GM12878 (cell line): ENCODE measurements around the gene MYO15B. TPM values are rescaled to one million over a fixed set of nuclear protein-coding genes. Genes with fewer than 3 reads are reported as not detected.
"Not testable (repeated sequence)": the region's sequence is repeated elsewhere in the genome, so short reads cannot be mapped to it uniquely, and the experiment has no call there.

Source experiments
- ATAC-seq: fragments of 200-7000 bp; cut with Tn5 transposase; 3 replicates; pipeline ENCODE4 v1.9.1; 2020; ENCODE audit warnings: mild to moderate bottlenecking, moderate library complexity
- BruUV-seq: library from RNA; stranded (reverse); fragments of 400-500 nt; replicated peaks from 2 replicates; lab custom pipeline; 2021; lab: Mats Ljungman, UMichigan
- CTCF ChIA-PET: fragments of 300-600 bp; sonication (Branson Sonifier 250); formaldehyde crosslinking; extraction: SDS; loops from one replicate; lab custom pipeline; 2021; ENCODE audit warnings: inconsistent platforms; lab: Yijun Ruan, JAX
- POLR2A ChIA-PET: fragments of 350-600 bp; formaldehyde crosslinking; extraction: SDS; loops from one replicate; lab custom pipeline; 2021; ENCODE audit warnings: inconsistent platforms; lab: Charles Lee
- RAD21 ChIA-PET: fragments of 300-600 bp; sonication (Branson Sonifier 250); formaldehyde crosslinking; loops from one replicate; lab custom pipeline; 2023; ENCODE audit warnings: antibody characterized with exemption; ENCODE audit not compliant: unreplicated experiment; lab: Charles Lee
- SMC1A ChIA-PET: fragments of 300-600 bp; sonication (Branson Sonifier 250); formaldehyde crosslinking; loops from one replicate; lab custom pipeline; 2023; ENCODE audit not compliant: unreplicated experiment, uncharacterized antibody; lab: Charles Lee
- DNase-seq: peaks from one replicate; pipeline ENCODE4 v3.0.0-alpha.2; 2011; ENCODE audit warnings: low read depth, low spot score
- FAIRE-seq: peaks from 3 replicates; lab custom pipeline; 2011; peaks lifted over from hg19 to GRCh38; lab: Jason Lieb, UNC
- H2AFZ ChIP-seq: 2 replicates; pipeline ENCODE4 v1.6.0; 2011; ENCODE audit warnings: low read depth, low read length, control low read depth; ENCODE audit not compliant: control insufficient read depth
- H3K27ac ChIP-seq: 2 replicates; pipeline ENCODE4 v1.5.1; 2011; ENCODE audit warnings: control low read depth; ENCODE audit not compliant: control insufficient read depth, insufficient read depth
- H3K27me3 ChIP-seq, 2 experiments: replicated peaks in 1 of 2; 2 replicates each; pipeline versions ENCODE4 v1.6.0 to v1.6.1; 2011; ENCODE audit warnings: low read length in 1 of 2; ENCODE audit not compliant: control insufficient read depth in 2 of 2, insufficient read depth in 2 of 2
- H3K36me3 ChIP-seq, 2 experiments: 2 replicates each; pipeline ENCODE4 v1.5.1; 2011; ENCODE audit warnings: low read length in 1 of 2; ENCODE audit not compliant: control insufficient read depth in 2 of 2, insufficient read depth in 2 of 2
- H3K4me1 ChIP-seq: 2 replicates; pipeline ENCODE4 v1.6.1; 2011; ENCODE audit warnings: mild to moderate bottlenecking, low read length, moderate library complexity, mixed read lengths; ENCODE audit not compliant: control insufficient read depth, insufficient read depth
- H3K4me2 ChIP-seq: 2 replicates; pipeline ENCODE4 v1.6.0; 2011; ENCODE audit warnings: control low read depth; ENCODE audit not compliant: control insufficient read depth, insufficient read depth
- H3K4me3 ChIP-seq: fragments of 200-600 bp; sonication (generic); 2 replicates; pipeline ENCODE4 v1.5.1; 2016
- H3K79me2 ChIP-seq: 2 replicates; pipeline ENCODE4 v1.6.0; 2011; ENCODE audit warnings: low read length; ENCODE audit not compliant: control insufficient read depth, insufficient read depth
- H3K9ac ChIP-seq: 2 replicates; pipeline ENCODE4 v1.8.0; 2011; ENCODE audit warnings: low read length, control low read depth, mixed read lengths; ENCODE audit not compliant: control insufficient read depth, insufficient read depth
- H3K9me3 ChIP-seq: replicated peaks from 3 replicates; pipeline ENCODE4 v1.5.1; 2011; ENCODE audit warnings: mild to moderate bottlenecking, low read length; ENCODE audit not compliant: control insufficient read depth, insufficient read depth
- H4K20me1 ChIP-seq: 2 replicates; pipeline ENCODE4 v1.6.0; 2011; ENCODE audit not compliant: control insufficient read depth, insufficient read depth
- KLF5 ChIP-seq: fragments of 450-650 bp; IDR thresholded peaks from 2 replicates; pipeline ENCODE4 v1.6.1; 2014; ENCODE audit warnings: mild to moderate bottlenecking; ENCODE audit not compliant: partially characterized antibody
- WGBS: methylation state at CpG from one replicate; pipeline ENCODE4 v1.1.6; 2016; ENCODE audit warnings: low lambda C conversion rate; ENCODE audit not compliant: insufficient replicate concordance, insufficient coverage; ENCODE audit errors: missing lambda C conversion rate; 5-methylcytosine and 5-hydroxymethylcytosine counted together
- in situ Hi-C: fragments of 300-500 bp; cut with MboI; formaldehyde crosslinking; loops from 9 replicates; pipeline ENCODE4 v1.14.3; 2018; ENCODE audit warnings: mixed read lengths
- intact Hi-C: fragments of 100-400 bp; cut with micrococcal nuclease; formaldehyde crosslinking; loops from one replicate; pipeline ENCODE4 v1.14.2; 2022; ENCODE audit not compliant: unreplicated experiment
- polyA plus RNA-seq, 11 experiments: library from polyadenylated mRNA; depleted of rRNA in 4 of 11; unstranded in 6 of 11; stranded (reverse) in 5 of 11; fragments of >200 nt; fragmentation: Nextera tagmentation in 4 of 11; fragmentation: Illumina TruSeq in 1 of 11; extraction: Ambion mirVana in 4 of 11; extraction: Trizol in 1 of 11; gene quantifications; 1 replicate in 1 of 11; 2 replicates in 10 of 11; pipeline versions ENCODE4 v1.2.1 to v1.2.3, GENCODE V29; 2011 to 2016; ENCODE audit warnings: inconsistent platforms in 2 of 11, missing spikeins in 2 of 11, low read depth in 1 of 11
- total RNA-seq, 4 experiments: library from RNA; depleted of rRNA in 3 of 4; stranded (reverse); fragments of >200 nt in 3 of 4; fragmentation: Illumina TruSeq in 1 of 4; extraction: Trizol in 1 of 4; gene quantifications; 2 replicates each; pipeline versions ENCODE4 v1.2.1 to v1.2.3, GENCODE V29; 2013 to 2021

Gene MYO15B
- total and polyA plus RNA-seq, 10 of the 15 experiments (the other 5 are each of a cell fraction or from before 2014, with no cell fraction given), result 0.67 to 15.4 (median 2.3) TPM; not detected in 1

DNA sequence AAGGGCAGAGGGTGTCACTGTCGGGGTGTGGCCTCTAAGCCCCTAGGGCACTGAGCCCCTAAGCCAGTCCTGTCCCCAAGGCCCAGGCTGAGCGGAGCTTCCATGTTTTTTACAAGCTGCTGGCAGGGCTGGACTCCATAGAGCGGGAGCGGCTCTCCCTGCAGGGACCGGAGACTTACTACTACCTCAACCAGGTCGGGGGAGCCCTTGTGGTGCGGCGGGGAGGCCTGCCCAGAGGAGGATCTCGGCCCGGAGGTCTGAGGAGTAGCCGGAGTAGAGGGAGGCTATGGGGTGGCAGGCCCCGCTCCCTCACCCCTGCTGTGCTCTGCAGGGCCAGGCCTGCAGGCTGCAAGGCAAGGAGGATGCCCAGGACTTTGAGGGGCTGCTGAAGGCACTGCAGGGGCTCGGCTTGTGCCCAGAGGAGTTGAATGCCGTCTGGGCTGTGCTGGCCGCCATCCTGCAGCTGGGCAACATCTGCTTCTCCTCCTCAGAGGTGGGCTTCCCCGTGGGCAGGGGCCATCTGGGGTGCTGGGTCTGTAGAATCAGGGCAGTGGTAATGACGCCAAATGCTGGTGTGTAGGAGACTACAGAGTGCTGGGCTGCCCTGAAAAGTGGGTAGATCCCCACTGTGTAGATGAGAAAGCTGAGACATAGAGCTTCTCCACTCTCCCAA, 4.9 kb downstream of the MYO15B start:
- ChIA-PET RAD21 (no interaction called here), CTCF (interaction anchor here (0.6 to 3.7 kb wide), 2 partner anchors 9 to 158 kb away, joined by 3 to 20 read pairs; no protein-coding TSS in a partner anchor), SMC1A (interaction anchor here (1.3 kb wide), 1 partner anchor 161 kb away, joined by 3 read pairs; no protein-coding TSS in a partner anchor), POLR2A (no interaction called here)
- Histone ChIP-seq H3K4me2 (no peak overlapping the region), H3K27ac (no peak overlapping the region), H2AFZ (no peak overlapping the region), H3K9me3 (no peaks in the 10 kb centered on the region), H3K9ac (no peak overlapping the region), H3K36me3 (no peaks in the 10 kb centered on the region), H3K79me2 (no peaks in the 10 kb centered on the region), H4K20me1 (no peaks in the 10 kb centered on the region), H3K27me3 (peaks cover 5 to 7% of the 10 kb centered on the region in 2 experiments), H3K4me3 (no peak overlapping the region), H3K4me1 (0 out of 2 replicates have a peak, but pooled peaks cover 4% of the 10 kb centered on the region)
- no peak for FAIRE-seq
- ATAC-seq, result no peak
- no peak for DNase-seq
- WGBS, result 50% methylated on average over 17 of the region's 17 CpGs
- TF ChIP-seq KLF5, result no peak
- BruUV-seq, result no TSS peak
- in situ Hi-C loops (loop anchor here (10.0 kb wide), 1 partner anchor 168 kb away; no protein-coding TSS in a partner anchor), intact Hi-C loops (no loop called here)

GRCh38 chr17:75593430-75593829, 5.8 kb downstream of the MYO15B start:
- DNase-seq, intact Hi-C loops, POLR2A ChIA-PET, H3K9ac ChIP-seq, FAIRE-seq, H3K4me1 ChIP-seq, H3K4me2 ChIP-seq, BruUV-seq, ATAC-seq, H4K20me1 ChIP-seq, H3K27ac ChIP-seq, H3K27me3 ChIP-seq, SMC1A ChIA-PET, H3K4me3 ChIP-seq, H3K36me3 ChIP-seq, H3K79me2 ChIP-seq, H3K9me3 ChIP-seq, H2AFZ ChIP-seq: not testable (repeated sequence)
- WGBS, result 27% methylated on average over 8 of the region's 9 CpGs
- ChIA-PET CTCF (interaction anchor here (0.9 to 3.7 kb wide), 4 partner anchors 8 to 154 kb away, joined by 3 to 20 read pairs (median 4); no protein-coding TSS in a partner anchor), RAD21 (interaction anchor here (0.8 kb wide), 1 partner anchor 160 kb away, joined by 4 read pairs; no protein-coding TSS in a partner anchor)
- in situ Hi-C loops, result loop anchor here (10.0 kb wide), 1 partner anchor 169 kb away; no protein-coding TSS in a partner anchor
